Activated naive CD4-positive, alpha-beta T cell treated with anti-CD3 and anti-CD28 coated beads, Interleukin-2, amount 50 U/mL, for 72 hours (primary cell): ENCODE data around the gene MMRN2. TPM values are rescaled to one million over a fixed set of nuclear protein-coding genes. Genes with fewer than 3 reads are reported as not detected.
"Not testable (repeated sequence)": the region's sequence is repeated elsewhere in the genome, so short reads cannot be mapped to it uniquely, and the experiment has no call there.

Experiments used
- ATAC-seq, 2 donors: fragments of 150-1000 bp; cut with Tn5 transposase; 2 replicates each; pipeline ENCODE4 v1.10.0; 2021; ENCODE audit warnings: mild to moderate bottlenecking in 2 of 2, moderate library complexity in 2 of 2
- DNase-seq, 2 donors: peaks; one replicate each; pipeline ENCODE4 v3.0.0; 2021 to 2022; ENCODE audit warnings: low spot score in 2 of 2
- H3K27ac Mint-ChIP-seq, 2 donors: one replicate each; pipeline ENCODE4 v1.8.0; 2022; ENCODE audit warnings: mild to moderate bottlenecking in 2 of 2, mixed read lengths in 2 of 2
- H3K36me3 Mint-ChIP-seq, 2 donors: one replicate each; pipeline ENCODE4 v1.8.0; 2022; ENCODE audit warnings: mixed read lengths in 2 of 2
- H3K9me3 Mint-ChIP-seq, 2 donors: one replicate each; pipeline ENCODE4 v1.8.0; 2022; ENCODE audit warnings: mixed read lengths in 2 of 2
- total RNA-seq, 2 donors: library from RNA; stranded (reverse); gene quantifications; one replicate each; pipeline ENCODE4 v1.2.3, GENCODE V29; 2022

MMRN2 gene
- total RNA-seq, 2 donors from 2014 or later, result not detected

DNA sequence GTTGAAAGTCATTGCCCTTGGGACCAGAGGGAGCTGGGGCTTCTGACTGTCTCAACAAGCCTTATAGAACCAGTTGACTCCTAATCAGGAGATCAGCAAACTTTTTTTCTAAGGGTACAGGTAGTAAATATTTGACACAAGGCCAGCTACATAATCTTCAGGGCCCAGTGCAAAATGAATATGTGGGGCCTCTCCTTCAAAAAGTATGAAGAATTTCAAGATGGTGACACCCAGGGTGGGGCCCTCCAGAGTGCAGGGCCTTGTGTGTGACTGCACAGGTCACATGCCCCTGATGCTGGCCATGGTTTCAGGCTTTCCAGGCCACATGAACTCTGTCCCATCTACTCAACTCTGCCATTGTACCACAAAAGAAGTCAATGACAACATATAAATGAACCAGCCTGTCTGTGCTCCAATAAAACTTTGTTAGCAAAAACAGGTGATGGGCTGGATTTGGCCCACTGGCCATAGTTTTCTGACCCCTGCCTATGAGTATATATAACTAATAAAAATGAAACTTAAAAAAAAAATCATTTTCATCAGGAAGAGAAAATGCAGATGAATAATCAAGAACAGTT is 6.1 kb downstream of the MMRN2 start:
- Mint-ChIP-seq H3K36me3 (peaks cover 10 to 12% of the 10 kb centered on the region in 2 donors), H3K9me3 (peaks cover 12 to 13% of the 10 kb centered on the region in 2 donors), H3K27ac (no peak overlapping the region)
- ATAC-seq (no peak), DNase-seq (no peak)

DNA sequence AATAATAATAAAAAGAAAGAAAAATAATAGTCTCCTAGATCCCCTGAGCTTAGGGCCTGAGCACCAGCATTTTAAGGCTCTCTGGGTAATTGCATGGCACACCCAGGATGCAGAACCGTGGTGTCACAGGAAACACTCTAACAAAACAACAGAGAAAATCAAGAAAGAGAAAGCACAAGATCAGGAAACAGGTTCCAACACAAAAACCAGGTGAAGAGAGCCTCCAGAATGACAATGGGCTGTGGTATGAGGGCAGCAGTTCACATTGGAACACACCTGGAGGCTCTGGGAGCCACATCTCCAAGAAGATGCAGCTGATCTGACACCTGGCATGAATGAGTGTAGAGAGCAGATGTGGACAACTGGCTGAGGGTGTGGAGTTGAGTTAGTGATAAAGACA is 7.1 kb downstream of the MMRN2 start:
- DNase-seq (no peak), ATAC-seq (peak in 1 of 2 donors; percentile 14)
- peaks cover 10 to 12% of the 10 kb centered on the region in 2 donors for H3K36me3 Mint-ChIP-seq
- peaks cover 12 to 13% of the 10 kb centered on the region in 2 donors for H3K9me3 Mint-ChIP-seq
- peak overlapping the region in 1 of 2 donors; percentile 8 for H3K27ac Mint-ChIP-seq

GRCh38 chr10:86947806-86948205 is 9.6 kb downstream of the MMRN2 start:
- not testable (repeated sequence) for H3K27ac Mint-ChIP-seq, ATAC-seq, DNase-seq
- H3K36me3 Mint-ChIP-seq, result peaks cover 10 to 12% of the 10 kb centered on the region in 2 donors
- peaks cover 12 to 13% of the 10 kb centered on the region in 2 donors for H3K9me3 Mint-ChIP-seq

- Mint-ChIP-seq H3K36me3 (no peaks in the 10 kb centered on the region), H3K27ac (no peak overlapping the region), H3K9me3 (peaks cover 3 to 5% of the 10 kb centered on the region in 2 donors)
- DNase-seq (no peak), ATAC-seq (no peak)
These were observed 10.9 kb downstream of the MMRN2 start for GRCh38 chr10:86946213-86947155.

GRCh38 chr10:86945361-86946212 is 11.8 kb downstream of the MMRN2 start:
- DNase-seq (no peak), ATAC-seq (peak in 1 of 2 donors; percentile 38)
- H3K36me3 Mint-ChIP-seq, result no peaks in the 10 kb centered on the region
- H3K27ac Mint-ChIP-seq, result no peak overlapping the region
- H3K9me3 Mint-ChIP-seq, result peaks cover 3 to 5% of the 10 kb centered on the region in 2 donors

- H3K27ac Mint-ChIP-seq, result no peak overlapping the region
- peaks cover 3 to 5% of the 10 kb centered on the region in 2 donors for H3K9me3 Mint-ChIP-seq
- ATAC-seq (no peak), DNase-seq (no peak)
- H3K36me3 Mint-ChIP-seq, result no peaks in the 10 kb centered on the region
These were observed 12.5 kb downstream of the MMRN2 start for GRCh38 chr10:86944907-86945306.

DNA sequence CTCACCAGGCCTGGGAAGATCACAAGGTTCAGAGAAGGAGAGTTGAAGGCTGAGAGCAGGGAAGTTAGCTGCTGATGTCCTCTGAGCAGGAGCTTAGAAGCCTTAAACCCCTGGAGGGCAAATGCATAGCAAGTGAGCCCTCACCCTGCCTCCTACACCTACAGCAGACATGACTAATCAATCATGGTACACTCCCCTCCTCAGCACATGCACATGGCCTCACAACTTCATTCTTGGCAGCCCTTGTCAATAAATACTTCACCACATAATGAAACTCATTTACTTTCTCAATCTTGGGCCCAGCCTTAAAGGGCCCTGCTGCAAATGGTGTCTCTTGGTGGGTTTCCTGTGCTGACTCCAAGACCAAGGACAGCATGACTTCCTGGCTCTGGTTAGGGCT is 12.9 kb downstream of the MMRN2 start:
- no peak for DNase-seq
- Mint-ChIP-seq H3K9me3 (peaks cover 3 to 5% of the 10 kb centered on the region in 2 donors), H3K27ac (no peak overlapping the region), H3K36me3 (no peaks in the 10 kb centered on the region)
- peak; percentile 23 to 46 for ATAC-seq

DNA sequence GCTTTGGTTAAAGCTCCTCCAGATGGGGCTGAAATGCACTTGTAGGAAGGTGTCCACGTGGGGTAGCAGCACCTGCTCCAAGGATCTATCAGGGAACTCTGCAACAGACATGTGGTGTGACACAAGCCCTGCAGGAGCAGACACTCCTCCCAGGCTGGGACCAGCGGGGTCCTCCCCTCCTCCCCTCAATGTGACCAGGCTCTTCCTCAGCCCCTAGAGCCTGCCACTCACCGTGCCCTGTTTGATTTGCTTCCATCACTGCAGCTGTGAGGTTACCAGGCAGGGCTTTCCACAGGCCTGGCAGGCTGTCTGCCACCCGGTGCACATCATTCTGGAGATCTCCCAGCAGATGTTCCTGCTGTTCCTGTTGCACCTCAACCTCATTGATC is 13.4 kb downstream of the MMRN2 start:
- ATAC-seq (no peak), DNase-seq (no peak)
- no peaks in the 10 kb centered on the region for H3K36me3 Mint-ChIP-seq
- peaks cover 3 to 5% of the 10 kb centered on the region in 2 donors for H3K9me3 Mint-ChIP-seq
- H3K27ac Mint-ChIP-seq, result no peak overlapping the region

DNA sequence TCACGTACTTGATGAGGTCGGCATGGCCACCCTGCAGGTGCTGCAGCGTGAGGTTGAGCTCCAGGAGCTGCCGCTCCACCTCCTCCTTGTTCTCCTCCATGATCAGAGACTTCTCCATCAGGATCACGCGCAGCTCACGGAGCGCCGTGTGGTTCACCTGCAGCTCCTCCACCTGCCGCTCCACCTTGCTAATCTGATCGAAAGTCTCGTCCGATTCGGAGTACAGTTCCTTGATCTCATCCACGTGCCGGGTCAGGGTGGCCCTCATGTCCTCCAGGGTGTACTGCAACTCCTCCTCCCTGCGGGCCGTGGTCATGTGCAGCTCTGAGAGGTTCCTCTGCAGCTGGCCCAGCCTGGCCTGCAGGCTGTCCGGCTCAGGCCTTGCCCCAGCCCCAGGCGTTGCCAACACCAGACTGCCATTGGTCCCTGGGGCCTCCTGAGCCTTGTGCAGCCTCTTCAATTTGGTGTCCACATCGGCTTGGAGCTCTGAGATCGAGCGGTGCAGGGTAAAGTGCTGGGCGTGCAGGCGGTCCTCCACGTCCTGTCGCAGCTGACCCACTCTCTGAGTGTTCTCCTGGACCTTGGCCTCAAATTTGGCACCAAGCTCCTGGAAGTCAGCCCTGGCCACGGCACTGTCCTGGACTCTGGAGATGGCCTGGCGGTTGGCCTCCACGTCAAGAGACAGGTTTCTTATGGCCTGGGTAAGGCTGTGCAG is 13.9 kb downstream of the MMRN2 start:
- Mint-ChIP-seq H3K27ac (no peak overlapping the region), H3K9me3 (peaks cover 3 to 5% of the 10 kb centered on the region in 2 donors), H3K36me3 (no peaks in the 10 kb centered on the region)
- DNase-seq (no peak), ATAC-seq (no peak)

- no peak for ATAC-seq
- Mint-ChIP-seq H3K9me3 (no peaks in the 10 kb centered on the region), H3K27ac (no peak overlapping the region), H3K36me3 (no peaks in the 10 kb centered on the region)
- no peak for DNase-seq
These were observed 14.7 kb downstream of the MMRN2 start for GRCh38 chr10:86942441-86943315.

GRCh38 chr10:86941991-86942421 is 15.4 kb downstream of the MMRN2 start:
- H3K9me3 Mint-ChIP-seq, result no peaks in the 10 kb centered on the region
- no peak overlapping the region for H3K27ac Mint-ChIP-seq
- DNase-seq, result no peak
- no peak for ATAC-seq
- H3K36me3 Mint-ChIP-seq, result no peaks in the 10 kb centered on the region

GRCh38 chr10:86941426-86941825 is 16.0 kb downstream of the MMRN2 start:
- Mint-ChIP-seq H3K27ac (no peak overlapping the region), H3K36me3 (no peaks in the 10 kb centered on the region), H3K9me3 (no peaks in the 10 kb centered on the region)
- ATAC-seq (no peak), DNase-seq (no peak)

- DNase-seq, result no peak
- Mint-ChIP-seq H3K9me3 (no peaks in the 10 kb centered on the region), H3K36me3 (no peaks in the 10 kb centered on the region), H3K27ac (no peak overlapping the region)
- ATAC-seq, result no peak
These were observed 16.7 kb downstream of the MMRN2 start for GRCh38 chr10:86940677-86941076.

GRCh38 chr10:86940076-86940475 is 17.3 kb downstream of the MMRN2 start:
- ATAC-seq, H3K9me3 Mint-ChIP-seq, DNase-seq, H3K27ac Mint-ChIP-seq, H3K36me3 Mint-ChIP-seq: not testable (repeated sequence)

DNA sequence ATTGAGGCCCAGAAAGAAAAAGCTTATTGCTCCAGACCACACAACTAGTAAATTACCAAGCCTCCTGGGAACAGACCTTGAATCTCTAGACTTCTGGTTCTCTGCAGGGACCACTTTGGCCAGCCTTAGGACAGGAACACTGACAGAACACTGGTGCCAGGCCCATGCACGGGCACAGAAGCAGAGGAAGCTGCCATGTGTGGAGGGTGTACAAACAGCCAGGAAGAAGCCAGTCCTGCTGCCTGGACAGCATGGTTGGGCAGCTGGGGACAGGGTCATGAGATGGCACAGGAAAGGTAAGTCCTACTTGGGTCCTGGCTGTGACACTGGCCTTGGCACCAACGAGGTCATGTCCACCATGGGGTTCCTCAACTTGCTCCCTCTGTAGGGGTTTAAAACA is 19.2 kb downstream of the MMRN2 start:
- Mint-ChIP-seq H3K36me3 (no peaks in the 10 kb centered on the region), H3K9me3 (no peaks in the 10 kb centered on the region), H3K27ac (no peak overlapping the region)
- no peak for ATAC-seq
- no peak for DNase-seq
